ENCODE measurements around the gene WBP2. TPM values are rescaled to one million over a fixed set of nuclear protein-coding genes. Genes with fewer than 3 reads are reported as not detected.

The WBP2 gene
- total and polyA plus RNA-seq, 2 of the 8 experiments (the other 6 are each of a cell fraction or from before 2014, with no cell fraction given), result 48.2 to 71.2 TPM

GRCh38 chr17:75842963-75843576 is 12.1 kb downstream of the WBP2 start:
- H4K20me1 ChIP-seq (replicated peaks in 1 of 2; ENCODE audit: control insufficient read depth in 1 of 2, insufficient read depth in 2 of 2, low read length in 2 of 2), result peaks cover 2 to 3% of the 10 kb centered on the region in 2 experiments
- H3K4me1 ChIP-seq (replicated peaks in 1 of 4; ENCODE audit: control insufficient read depth in 3 of 4, insufficient read depth in 4 of 4, low read length in 3 of 4), result peaks cover 0 to 8% (median 6%) of the 10 kb centered on the region in 4 experiments; a peak in 4 of 7 replicates
- no peak overlapping the region for H3K27ac ChIP-seq (ENCODE audit: low read depth, low read length)
- H4K8ac ChIP-seq (ENCODE audit: extremely low read depth, insufficient read depth, low read length), result peak overlapping the region; percentile 51; the same call in 1 of the 2 replicates
- no peak overlapping the region for H3K23ac ChIP-seq (ENCODE audit: insufficient read length)
- H3K56ac ChIP-seq (replicated peaks; ENCODE audit: insufficient read length, low read depth, low read length), result no peak overlapping the region
- H2BK20ac ChIP-seq (ENCODE audit: low read length), result no peak overlapping the region
- H3K23me2 ChIP-seq (ENCODE audit: low read depth, low read length), result no peaks in the 10 kb centered on the region
- CTCF ChIA-PET (ENCODE audit: partially characterized antibody), result interaction anchor here (1.3 to 27.2 kb wide), 3 partner anchors 10 to 16 kb away, joined by 3 to 563 read pairs (median 162); partner anchors contain the start of gene WBP2
- no peaks in the 10 kb centered on the region for H3K79me2 ChIP-seq (ENCODE audit: control insufficient read depth in 1 of 2, insufficient read depth in 2 of 2, low read length in 2 of 2)
- DNase-seq (ENCODE audit: low read depth in 1 of 2, low spot score in 2 of 2) (no peak), FAIRE-seq (no peak)
- no peak overlapping the region for H4K5ac ChIP-seq (ENCODE audit: insufficient read length, low read depth, low read length)
- H2AK5ac ChIP-seq (ENCODE audit: low read depth, low read length), result no peak overlapping the region
- H3K4me3 ChIP-seq (ENCODE audit: extremely low read depth in 1 of 4, insufficient read depth in 2 of 4, low read depth in 3 of 4, low read length in 4 of 4), result no peak overlapping the region
- H2BK15ac ChIP-seq (ENCODE audit: low read length), result no peak overlapping the region
- H2BK120ac ChIP-seq (replicated peaks; ENCODE audit: low read depth, low read length), result no peak overlapping the region
- WGBS, 2 experiments (ENCODE audit: extremely low coverage in 1 of 2, insufficient coverage in 1 of 2, insufficient read length in 1 of 2, insufficient replicate concordance in 2 of 2, low coverage in 1 of 2, low lambda C conversion rate in 2 of 2, missing lambda C conversion rate in 1 of 2), result 94% methylated on average over 15 of the region's 22 CpGs; no CpG with 5 or more reads in 1 of the 2 experiments
- H3K79me1 ChIP-seq (ENCODE audit: low read depth, low read length), result no peaks in the 10 kb centered on the region
- peaks cover 2 to 16% (median 15%) of the 10 kb centered on the region in 4 experiments; a peak in 6 of 8 replicates for H3K36me3 ChIP-seq (ENCODE audit: control insufficient read depth in 2 of 4, insufficient read depth in 4 of 4, low read length in 3 of 4)
- no peak overlapping the region for H3K9ac ChIP-seq (replicated peaks in 1 of 4; ENCODE audit: extremely low read depth in 1 of 4, low read depth in 3 of 4, low read length in 3 of 4)
- H3K18ac ChIP-seq (ENCODE audit: extremely low read depth, low read length), result no peak overlapping the region
- no peak overlapping the region for H3K14ac ChIP-seq (ENCODE audit: insufficient read length)
- H3K4ac ChIP-seq (replicated peaks; ENCODE audit: insufficient read length, low read depth, low read length), result no peak overlapping the region
- no peaks in the 10 kb centered on the region for H3K9me3 ChIP-seq (ENCODE audit: insufficient read depth in 2 of 2, low read depth in 1 of 2, low read length in 1 of 2)
- no peak overlapping the region for H3K4me2 ChIP-seq (ENCODE audit: insufficient read depth in 1 of 2, low read depth in 2 of 2, low read length in 2 of 2)
- H2BK5ac ChIP-seq (ENCODE audit: low read depth, low read length), result no peak overlapping the region
- no peak overlapping the region for H2AFZ ChIP-seq (ENCODE audit: low read length)
- no peaks in the 10 kb centered on the region for H3K27me3 ChIP-seq (replicated peaks in 1 of 4; ENCODE audit: control insufficient read depth in 3 of 4, extremely low read depth in 1 of 4, insufficient read depth in 3 of 4, low read length in 3 of 4)
- POLR2A ChIA-PET (ENCODE audit: partially characterized antibody), result interaction anchor here (4.2 kb wide), 1 partner anchor 10 kb away, joined by 36 read pairs; no protein-coding TSS in a partner anchor
- no peak overlapping the region for H4K91ac ChIP-seq (replicated peaks; ENCODE audit: insufficient read length, low read length)
- H2BK12ac ChIP-seq (ENCODE audit: low read depth, low read length), result no peak overlapping the region
- TF ChIP-seq TBP (IDR thresholded peaks at IDR 0.05; ENCODE audit: low read depth, low read length), result no peak
- TF ChIP-seq RFX5 (IDR thresholded peaks at IDR 0.05; ENCODE audit: borderline replicate concordance, low read depth, low read length), result no peak
- no peak for TF ChIP-seq KDM1A (IDR thresholded peaks at IDR 0.05; ENCODE audit: borderline replicate concordance, low read length)
- no peak for TF ChIP-seq SP2 (IDR thresholded peaks at IDR 0.05; ENCODE audit: low read length)
- no peak for TF ChIP-seq ASH2L (IDR thresholded peaks at IDR 0.05; ENCODE audit: low read length)
- TF ChIP-seq CHD1 (IDR thresholded peaks at IDR 0.05; ENCODE audit: low read depth, low read length), result no peak
- TF ChIP-seq KDM5A (IDR thresholded peaks at IDR 0.05; ENCODE audit: low read length), result no peak
- TF ChIP-seq SUZ12 (IDR thresholded peaks at IDR 0.05; ENCODE audit: low read length), result no peak
- TF ChIP-seq SIRT6 (IDR thresholded peaks at IDR 0.05; ENCODE audit: low read length), result no peak
- TF ChIP-seq SIX5 (IDR thresholded peaks at IDR 0.05; ENCODE audit: low read depth, low read length), result no peak
